Panc1 (cell line): ENCODE data around the gene RABL6.

ENCODE experiments used
- POLR2AphosphoS5 ChIP-seq: IDR thresholded peaks from 2 replicates; pipeline ENCODE4 v1.6.1; 2012; ENCODE audit warnings: mild to moderate bottlenecking, low read depth, low read length, moderate library complexity
- REST ChIP-seq, 2 experiments: IDR thresholded peaks; 2 replicates each; pipeline ENCODE4 v1.6.1; 2011 to 2012; ENCODE audit warnings: low read depth in 2 of 2, control low read depth in 1 of 2, low read length in 1 of 2, mild to moderate bottlenecking in 1 of 2, moderate library complexity in 1 of 2; ENCODE audit not compliant: insufficient read depth in 1 of 2
- TCF7L2 ChIP-seq: IDR thresholded peaks from 2 replicates; pipeline ENCODE4 v1.6.1; 2011; ENCODE audit warnings: mild to moderate bottlenecking, low read depth, low read length, inconsistent platforms
- TF ChIP-seq, protein P1 (sequence below): fragments of 450-650 bp; IDR thresholded peaks from 2 replicates; pipeline ENCODE4 v1.5.1; 2017; ENCODE audit warnings: mild to moderate bottlenecking

DNA sequence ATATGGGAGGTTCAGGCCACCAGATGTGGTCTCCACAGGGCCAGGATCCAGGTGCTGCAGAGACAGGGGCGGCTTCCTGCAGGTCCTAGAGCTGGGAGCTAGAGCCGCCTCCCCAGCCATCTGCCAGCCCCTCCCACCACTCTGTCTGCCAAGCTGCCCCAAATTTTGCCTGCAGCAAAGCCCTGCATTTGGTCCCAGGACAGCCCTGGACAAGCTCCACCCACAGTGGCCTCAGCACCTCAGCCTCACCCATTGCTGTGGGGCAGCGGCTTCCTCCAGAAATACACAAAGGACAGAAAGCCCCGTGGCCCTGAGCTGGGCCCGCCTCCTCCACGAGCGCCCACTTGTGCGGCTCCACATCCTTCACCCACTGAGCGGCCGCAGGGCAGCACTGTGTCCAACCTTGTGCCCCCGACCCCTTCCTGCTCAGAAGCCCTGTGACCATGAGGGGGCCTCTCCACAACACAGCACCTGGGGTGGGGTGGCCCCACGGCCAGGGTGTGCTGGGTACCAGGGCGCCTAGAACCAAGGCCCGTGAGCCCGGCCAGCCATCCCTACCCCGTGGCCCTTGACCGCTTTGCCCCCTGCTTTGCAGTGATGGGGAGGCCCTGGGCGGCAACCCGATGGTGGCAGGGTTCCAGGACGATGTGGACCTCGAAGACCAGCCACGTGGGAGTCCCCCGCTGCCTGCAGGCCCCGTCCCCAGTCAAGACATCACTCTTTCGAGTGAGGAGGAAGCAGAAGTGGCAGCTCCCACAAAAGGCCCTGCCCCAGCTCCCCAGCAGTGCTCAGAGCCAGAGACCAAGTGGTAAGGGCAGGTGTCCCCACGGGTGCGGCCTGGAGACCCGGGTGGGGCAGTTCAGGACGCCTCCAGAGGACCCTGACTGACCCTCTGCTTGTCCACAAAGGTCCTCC lies 30.8 kb downstream of the RABL6 start:
- TF ChIP-seq, protein P1, sequence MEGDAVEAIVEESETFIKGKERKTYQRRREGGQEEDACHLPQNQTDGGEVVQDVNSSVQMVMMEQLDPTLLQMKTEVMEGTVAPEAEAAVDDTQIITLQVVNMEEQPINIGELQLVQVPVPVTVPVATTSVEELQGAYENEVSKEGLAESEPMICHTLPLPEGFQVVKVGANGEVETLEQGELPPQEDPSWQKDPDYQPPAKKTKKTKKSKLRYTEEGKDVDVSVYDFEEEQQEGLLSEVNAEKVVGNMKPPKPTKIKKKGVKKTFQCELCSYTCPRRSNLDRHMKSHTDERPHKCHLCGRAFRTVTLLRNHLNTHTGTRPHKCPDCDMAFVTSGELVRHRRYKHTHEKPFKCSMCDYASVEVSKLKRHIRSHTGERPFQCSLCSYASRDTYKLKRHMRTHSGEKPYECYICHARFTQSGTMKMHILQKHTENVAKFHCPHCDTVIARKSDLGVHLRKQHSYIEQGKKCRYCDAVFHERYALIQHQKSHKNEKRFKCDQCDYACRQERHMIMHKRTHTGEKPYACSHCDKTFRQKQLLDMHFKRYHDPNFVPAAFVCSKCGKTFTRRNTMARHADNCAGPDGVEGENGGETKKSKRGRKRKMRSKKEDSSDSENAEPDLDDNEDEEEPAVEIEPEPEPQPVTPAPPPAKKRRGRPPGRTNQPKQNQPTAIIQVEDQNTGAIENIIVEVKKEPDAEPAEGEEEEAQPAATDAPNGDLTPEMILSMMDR, result no peak
- TF ChIP-seq REST (IDR thresholded peaks at IDR 0.05; ENCODE audit: insufficient read depth in 1 of 2, low read depth in 2 of 2, low read length in 1 of 2) (no peak), POLR2AphosphoS5 (no peak), TCF7L2 (no peak)
